ENCODE measurements around the gene NT5M.

- no peak for TF ChIP-seq CTCF (IDR thresholded peaks at IDR 0.05 in 2 of 3, conservative IDR thresholded peaks at IDR 0.05 in 1 of 3; ENCODE audit: insufficient read depth in 2 of 3, low read depth in 1 of 3, low read length in 3 of 3)
- no peak for TF ChIP-seq TARDBP (IDR thresholded peaks at IDR 0.05)
- TF ChIP-seq ELF1 (tag; IDR thresholded peaks at IDR 0.05): no peak
- no peak for TF ChIP-seq HCFC1 (IDR thresholded peaks at IDR 0.05; ENCODE audit: low read depth, low read length)
- TF ChIP-seq BDP1 (IDR thresholded peaks at IDR 0.05; ENCODE audit: insufficient read depth, insufficient read length): no peak
- TF ChIP-seq ERF (CRISPR knock-in tag; IDR thresholded peaks at IDR 0.05): no peak
- TF ChIP-seq ZNF57 (CRISPR knock-in tag; IDR thresholded peaks at IDR 0.05): no peak
- no peak for TF ChIP-seq RAD21 (CRISPR knock-in tag; conservative IDR thresholded peaks at IDR 0.05 in 1 of 2, IDR thresholded peaks at IDR 0.05 in 1 of 2)
- no peak for TF ChIP-seq POLR2AphosphoS5 (IDR thresholded peaks at IDR 0.05; ENCODE audit: control insufficient read depth, insufficient read depth, low read depth, low read length)
- TF ChIP-seq ATF1 (CRISPR knock-in tag; IDR thresholded peaks at IDR 0.05): no peak
- no peak for TF ChIP-seq ATF1 (tag; IDR thresholded peaks at IDR 0.05)
- no peak for TF ChIP-seq TCF7 (IDR thresholded peaks at IDR 0.05; ENCODE audit: borderline replicate concordance)
- no peak for TF ChIP-seq PCBP1 (IDR thresholded peaks at IDR 0.05; ENCODE audit: low read depth, low read length, poor library complexity, severe bottlenecking)
- no peak for TF ChIP-seq NFYB (IDR thresholded peaks at IDR 0.05; ENCODE audit: extremely low read depth, insufficient read length)
- no peak for TF ChIP-seq PRMT5 (CRISPR knock-in tag; IDR thresholded peaks at IDR 0.05)
Observed at GRCh38 chr17:17254036-17254435, 49.1 kb upstream of the NT5M start.

All from K562 (cell line).